HTR-8/SVneo (cell line): ENCODE data around the gene VRTN.
A peak's percentile ranks its signal among the peaks of the same experiment; 100 is the strongest.
"Not testable (repeated sequence)": the region's sequence is repeated elsewhere in the genome, so short reads cannot be mapped to it uniquely, and the experiment has no call there.

Experiments used
- DNase-seq: peaks from one replicate; pipeline ENCODE4 v3.0.0; 2011; ENCODE audit warnings: low spot score, mixed read lengths; ENCODE audit not compliant: insufficient read length
- FAIRE-seq: peaks from 2 replicates; lab custom pipeline; 2011; peaks lifted over from hg19 to GRCh38; lab: Jason Lieb, UNC

VRTN gene

DNA sequence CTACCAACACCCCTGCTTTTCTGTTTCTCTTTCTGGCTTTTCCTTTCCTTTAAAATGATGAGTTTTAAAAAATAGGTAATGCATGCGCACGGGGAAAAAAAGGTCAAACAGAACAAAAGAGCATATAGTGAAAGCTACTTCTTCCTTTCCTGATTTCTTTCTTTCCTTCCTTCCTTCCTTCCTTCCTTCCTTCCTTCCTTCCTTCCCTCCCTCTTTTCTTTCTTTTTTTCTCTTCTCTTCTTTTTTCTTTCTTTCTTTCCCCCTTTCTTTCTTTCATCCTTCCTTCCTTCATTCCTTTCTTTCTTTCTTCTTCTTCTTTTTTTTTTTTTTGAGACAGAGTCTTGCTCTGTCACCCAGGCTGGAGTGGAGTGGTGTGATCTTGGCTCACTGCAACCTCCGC, 42.2 kb downstream of the VRTN start:
- not testable (repeated sequence) for FAIRE-seq

DNA sequence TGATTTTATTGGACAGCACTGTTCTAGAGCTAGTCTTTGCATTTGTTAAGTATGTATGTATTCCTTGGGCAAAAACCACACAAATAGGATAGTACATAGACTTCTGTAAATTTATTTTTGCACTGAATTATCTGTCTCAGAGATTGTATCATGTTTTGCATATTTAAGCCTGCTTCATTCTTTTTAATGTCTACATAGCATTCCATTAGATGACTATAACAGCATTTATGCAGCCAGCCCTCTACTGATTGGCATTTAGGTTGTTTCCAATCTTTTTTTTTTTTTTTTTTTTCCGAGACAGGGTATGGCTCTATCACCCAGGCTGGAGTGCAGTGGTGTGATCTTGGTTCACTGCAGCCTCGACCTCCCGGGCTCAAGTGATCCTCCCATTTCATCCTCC, 43.2 kb downstream of the VRTN start:
- FAIRE-seq (no peak), DNase-seq (no peak)

More for the DNA sequence above, 42.2 kb downstream of the VRTN start:
- not testable (repeated sequence) for DNase-seq

DNA sequence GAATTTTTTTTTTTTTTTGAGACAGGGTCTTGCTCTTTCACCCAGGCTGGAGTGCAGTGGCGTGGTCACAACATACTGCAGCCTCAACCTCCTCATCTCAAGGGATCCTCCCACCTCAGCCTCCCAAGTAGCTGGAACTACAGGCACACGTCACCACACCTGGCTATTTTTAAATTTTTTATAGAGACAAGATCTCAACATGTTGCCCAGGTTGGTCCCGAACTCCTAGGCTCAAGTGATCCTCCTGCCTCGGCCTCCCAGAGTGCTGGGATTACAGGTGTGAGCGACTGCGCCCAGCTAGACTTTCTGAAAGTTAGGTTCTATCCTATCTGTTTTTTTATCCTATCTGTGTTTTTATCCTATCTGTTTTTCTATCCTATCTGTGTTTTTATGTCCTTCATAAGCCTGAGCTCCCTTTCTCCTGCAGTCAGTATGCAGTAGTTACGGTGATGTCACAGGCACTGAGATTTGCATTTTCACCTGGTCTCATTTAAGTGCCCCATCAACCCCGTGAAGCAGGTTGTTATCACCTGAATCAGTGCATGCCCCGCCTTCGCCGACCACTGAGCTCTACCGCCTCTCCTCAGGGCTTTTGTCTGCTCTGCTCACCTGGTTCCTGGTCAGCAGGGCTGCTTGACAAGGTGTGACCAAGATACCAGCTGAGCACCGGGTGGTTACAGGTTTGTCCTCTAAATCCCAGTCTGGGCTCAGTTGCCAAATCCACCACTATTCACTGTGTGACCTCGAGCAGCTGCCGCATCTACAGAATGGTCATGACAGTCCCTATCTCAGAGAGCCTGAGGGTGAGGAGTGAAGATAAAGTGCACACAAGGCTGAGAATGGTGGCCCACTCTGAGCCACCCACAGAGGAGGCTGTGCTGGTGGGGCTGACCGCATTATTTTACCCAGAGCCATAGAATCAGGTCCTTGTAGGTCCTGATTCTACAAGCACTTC, 44.6 kb downstream of the VRTN start:
- DNase-seq (no peak), FAIRE-seq (peak; percentile 65)

DNA sequence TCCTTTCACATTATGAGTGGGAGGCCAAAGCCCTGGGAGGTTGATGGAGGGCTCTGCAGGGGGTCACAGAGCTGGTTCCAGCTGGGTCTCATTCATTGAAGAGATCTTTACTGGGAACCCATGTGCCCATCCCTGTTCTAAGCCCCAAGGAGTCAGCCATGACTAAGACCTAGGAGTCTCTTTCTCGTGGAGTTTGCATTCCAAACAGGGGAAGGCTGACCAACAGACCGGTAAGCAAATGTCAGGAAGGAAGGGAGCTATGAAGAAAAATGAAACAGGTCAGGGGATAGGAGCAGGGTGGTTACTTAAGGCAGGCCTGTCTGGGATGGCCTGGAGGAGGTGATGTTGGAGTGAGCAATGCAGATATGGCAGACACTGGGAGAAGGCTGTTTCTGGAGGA, 46.3 kb downstream of the VRTN start:
- DNase-seq, result no peak
- FAIRE-seq, result peak; percentile 57

DNA sequence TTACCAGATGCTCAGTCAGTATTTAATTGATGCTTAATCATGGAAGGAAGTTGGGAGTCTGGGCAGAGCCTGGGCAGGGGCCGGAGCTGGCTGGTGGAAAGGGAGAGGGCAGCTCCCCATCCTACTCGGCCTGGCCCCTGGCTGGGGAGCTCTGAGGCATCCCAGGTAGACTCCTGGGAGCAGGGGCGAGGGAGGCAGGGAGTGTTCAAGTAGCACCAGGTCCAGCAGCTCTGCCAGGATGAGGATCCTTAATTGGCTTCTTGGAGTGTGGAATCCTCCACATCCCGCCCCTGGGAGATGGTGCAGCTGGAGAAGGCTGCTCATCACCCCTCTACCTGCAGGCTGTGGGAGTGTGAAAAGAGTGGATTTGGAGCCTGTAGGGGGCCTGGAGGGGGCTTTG, 46.8 kb downstream of the VRTN start:
- peak; percentile 4 for FAIRE-seq
- DNase-seq, result no peak

DNA sequence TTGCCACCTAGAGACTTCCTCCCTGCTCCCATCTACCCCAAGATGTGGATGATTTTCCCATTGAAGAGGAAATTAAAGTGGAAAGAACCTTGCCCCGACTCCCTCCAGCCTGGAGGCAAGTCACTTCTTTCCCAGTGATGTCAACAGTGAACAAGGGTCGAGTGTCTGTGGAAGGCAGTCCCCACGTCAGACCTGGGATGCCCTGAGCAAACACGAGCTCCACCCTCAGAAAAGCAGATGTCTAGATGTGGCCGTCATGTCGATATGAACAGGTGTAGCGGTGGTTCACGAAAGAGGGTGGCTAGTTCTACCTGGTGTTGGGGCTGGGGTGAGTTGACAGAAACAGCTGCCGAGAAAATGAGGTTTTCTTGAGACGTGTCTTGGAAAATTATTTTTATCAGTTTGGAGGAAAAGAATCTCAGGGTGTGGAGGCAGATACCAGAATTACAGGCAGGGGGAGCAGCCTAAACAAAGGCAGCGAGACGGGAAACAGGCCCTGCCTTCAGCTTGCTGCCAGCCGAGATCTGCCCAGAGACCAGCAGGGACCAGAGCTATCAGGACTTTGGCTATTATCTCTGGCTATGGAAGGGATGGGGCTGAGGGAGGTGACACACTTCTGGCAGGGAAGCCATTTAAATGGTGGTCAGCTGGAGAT, 51.9 kb downstream of the VRTN start:
- FAIRE-seq (peak; percentile 93), DNase-seq (no peak)

DNA sequence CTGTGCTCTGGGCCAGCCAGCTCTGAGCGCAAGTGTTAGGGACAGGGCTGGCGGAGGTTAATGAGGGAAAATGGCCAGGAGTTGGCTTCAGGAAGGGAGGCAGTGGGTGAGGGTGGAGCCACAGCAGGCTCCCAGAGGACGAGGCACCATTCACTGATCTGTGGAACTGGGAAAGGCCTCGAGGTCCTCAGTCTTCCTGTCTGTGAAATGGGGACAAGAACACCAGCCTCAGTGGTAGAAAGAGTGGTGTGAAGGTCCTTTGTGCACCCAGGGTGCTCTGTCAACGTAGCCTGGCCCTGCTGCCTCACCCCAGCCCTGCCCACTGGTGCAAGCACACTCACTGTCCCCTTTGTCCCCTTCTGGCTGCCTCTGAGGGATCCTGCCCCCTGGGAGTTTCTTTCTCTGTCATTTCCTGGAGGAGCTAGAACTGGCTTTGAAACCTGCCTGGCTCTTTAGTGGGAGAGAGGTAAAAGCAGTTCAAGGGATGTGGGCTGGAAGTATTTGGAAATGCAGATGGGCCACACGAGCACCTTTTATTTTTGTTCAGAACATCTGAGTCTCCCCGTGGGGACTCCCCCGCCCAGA, 52.7 kb downstream of the VRTN start:
- FAIRE-seq (peak; percentile 57), DNase-seq (no peak)

DNA sequence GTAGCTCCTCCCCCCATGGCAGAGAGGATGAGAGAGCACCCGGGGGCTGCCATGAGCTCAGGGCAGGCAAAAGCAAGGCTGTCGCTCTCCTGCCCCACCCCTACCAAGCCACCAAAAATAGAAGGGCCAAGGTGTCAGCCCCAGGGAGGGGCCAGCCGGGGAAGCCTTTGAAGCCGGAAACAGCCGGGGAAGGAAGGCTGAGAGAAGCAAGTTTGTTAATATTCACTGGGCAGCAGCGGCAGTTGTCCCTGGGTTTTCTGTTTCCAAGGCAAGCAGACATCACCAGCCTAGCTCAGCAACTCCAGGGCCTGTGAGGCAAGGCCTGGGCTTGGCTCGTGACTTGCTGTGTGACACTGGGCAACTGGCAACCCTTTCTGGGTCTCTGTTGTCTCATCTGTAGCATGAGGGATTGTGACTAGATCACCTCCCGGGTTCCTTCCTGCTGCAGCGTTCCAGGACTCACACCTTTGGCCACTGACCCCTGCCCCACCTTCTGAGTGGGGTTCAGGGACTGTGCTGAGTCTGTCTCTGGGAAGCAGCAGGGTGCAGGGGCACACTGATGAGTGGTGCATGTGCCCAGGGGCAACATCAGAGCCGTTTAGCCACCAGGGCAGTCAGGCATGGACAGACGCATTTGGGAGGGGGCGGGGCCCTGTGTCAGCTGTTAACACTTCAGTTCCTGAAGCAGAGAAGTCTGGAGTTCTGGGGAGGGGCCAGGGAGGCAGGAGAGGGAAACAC, 53.4 kb downstream of the VRTN start:
- FAIRE-seq (peak; percentile 55), DNase-seq (no peak)

DNA sequence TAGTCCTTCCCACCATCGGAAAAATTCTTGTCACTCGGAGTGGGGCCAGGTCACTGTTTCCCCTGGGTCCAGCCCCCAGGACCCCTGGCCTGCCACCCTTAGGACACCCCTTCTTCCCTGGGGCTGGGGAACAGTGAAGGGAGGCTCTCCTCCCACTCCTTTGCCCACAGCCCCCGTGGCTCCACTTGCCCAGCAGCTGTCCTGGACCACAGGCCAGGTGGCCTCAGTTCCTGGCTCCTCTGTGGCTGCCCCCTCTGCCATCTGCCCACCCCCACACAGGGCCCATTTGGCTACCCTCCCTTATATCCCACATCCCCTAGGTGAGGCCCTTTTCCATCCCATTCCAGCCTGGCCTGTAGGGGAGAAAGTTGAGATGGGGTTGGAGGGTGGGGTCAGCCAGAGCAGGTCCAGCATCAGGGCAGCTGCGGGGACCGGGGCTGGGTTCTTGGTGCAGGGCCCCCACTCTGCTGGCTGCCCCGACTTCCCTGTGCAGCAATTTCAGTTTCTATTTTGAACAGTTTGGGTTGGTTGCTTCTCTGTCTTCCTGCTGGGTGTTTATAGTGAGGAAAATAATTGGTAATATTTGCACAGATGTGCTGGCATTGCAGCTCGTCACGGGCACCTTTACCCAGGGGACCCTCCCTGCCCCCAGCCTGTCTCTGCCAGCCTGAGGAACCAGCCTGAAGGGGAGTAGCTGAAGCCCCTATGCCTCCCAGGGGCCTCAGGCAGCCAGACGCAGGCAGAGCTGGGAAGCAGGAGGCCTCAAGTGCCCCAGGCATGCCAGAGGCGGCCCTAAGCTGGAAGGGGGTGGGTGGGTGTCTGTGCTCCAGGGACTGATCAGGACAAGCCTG, 54.4 kb downstream of the VRTN start:
- DNase-seq (no peak), FAIRE-seq (peak; percentile 65)

DNA sequence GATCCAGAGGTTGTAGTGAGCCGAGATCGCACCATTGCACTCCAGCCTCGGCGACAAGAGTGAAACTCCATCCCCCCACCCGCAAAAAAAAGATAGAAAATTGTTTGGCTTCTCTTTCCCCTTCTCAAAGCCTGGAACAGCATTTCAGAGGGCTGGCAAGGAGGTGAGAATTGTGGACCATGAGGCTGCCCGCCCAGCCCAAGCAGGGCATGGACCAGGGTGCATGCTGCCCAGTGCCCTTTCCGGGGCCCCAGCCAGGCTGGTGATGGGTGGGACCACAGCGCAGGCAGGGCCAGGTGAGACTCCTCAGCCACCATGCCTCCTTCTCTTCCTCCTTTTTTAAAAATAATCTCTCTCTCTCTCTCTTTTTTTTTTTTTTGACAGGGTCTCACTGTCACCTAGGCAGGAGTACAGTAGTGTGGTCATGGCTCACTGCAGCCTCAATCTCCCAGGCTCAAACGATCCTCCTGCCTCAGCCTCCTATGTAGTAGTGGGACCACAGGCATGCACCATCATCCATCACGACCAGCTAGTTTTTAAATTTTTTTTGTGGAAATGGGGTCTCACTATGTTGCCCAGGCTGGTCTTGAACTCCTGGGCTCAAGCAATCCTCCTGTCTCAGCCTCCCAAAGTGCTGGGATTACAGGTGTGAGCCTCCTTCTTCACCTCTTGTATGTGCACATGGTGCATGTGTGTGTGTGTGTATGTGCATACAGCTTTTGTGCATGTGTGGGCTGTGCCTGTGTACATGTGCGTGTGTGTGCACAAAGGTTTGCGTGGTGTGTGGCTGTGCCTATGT, 55.5 kb downstream of the VRTN start:
- DNase-seq (no peak), FAIRE-seq (no peak)

DNA sequence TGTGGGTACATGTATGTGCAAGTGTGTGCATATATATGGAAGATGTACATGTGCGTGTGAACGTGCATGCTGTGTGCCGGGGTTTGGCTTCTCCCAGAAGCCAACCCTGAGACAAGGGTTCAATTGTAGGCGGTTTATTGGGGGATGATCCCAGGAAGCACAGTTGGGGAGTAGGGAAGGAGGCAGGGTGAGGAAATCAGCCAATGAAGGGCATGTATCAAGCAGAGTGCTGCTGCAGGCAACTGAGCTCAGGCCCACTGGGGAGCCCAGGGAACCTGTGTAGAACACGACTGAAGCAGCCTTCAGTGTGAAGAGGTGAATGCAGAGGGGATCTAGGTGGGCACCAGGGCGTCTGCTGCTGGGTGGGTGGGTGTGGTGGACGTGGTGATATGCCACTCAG, 56.2 kb downstream of the VRTN start:
- no peak for DNase-seq
- peak; percentile 98 for FAIRE-seq

DNA sequence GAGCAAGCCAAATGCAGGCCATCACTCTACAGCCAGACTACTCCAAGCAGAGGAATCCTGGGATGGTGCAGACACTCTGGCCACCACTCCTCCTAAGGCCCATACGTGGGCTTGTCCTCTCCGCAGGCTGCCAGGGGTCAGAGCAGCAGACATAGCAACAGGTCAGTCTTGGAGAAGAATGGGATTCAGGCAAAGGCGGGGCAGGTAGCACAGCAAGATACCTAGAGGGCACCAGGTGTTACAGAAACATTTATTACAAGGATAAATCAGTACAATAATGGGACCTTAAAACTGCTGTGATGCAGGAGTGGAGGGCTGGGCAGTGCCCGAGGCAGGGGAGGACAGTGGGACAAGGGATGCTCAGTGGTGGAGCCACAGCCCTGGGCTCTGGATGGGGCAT, 57.4 kb downstream of the VRTN start:
- DNase-seq (no peak), FAIRE-seq (peak; percentile 33)

DNA sequence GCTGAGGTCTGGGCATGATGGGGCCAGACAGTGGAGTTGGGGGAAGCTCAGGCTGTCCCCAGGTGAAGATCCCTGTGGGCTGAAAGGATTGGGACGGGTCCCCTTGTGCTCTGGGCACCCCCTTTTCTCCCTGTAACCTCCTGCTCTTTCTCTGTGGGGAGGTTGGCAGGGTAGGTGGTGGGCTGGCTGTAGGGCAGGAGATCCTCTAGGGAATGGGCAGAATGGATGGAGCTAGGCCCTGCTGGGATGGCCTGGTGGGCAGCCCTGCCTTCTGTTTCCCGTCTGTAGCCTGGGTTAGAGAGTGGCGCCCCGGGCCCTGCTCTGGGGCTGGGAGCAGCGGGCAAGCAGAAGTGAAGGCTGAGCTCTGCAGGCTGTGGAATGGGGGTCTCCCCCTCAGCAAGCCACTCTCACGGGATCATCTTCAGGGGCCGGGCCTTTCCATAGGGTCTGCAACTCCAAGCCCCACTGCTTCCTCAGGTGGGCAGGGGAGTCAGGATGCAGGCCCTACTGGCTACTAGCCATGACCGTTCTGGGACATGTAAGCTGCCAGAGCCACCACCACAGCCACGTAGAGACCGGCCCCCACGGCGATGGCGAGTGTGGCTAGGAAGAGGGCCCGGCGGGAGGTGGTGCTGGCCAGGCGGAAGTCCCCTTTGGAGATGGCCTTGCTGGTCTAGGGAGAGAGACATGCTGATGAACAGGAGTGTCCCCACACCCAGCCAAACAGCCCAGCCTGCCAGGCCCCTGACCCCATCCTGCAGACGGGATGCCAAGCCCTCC, 58.9 kb downstream of the VRTN start:
- DNase-seq, result no peak
- no peak for FAIRE-seq

DNA sequence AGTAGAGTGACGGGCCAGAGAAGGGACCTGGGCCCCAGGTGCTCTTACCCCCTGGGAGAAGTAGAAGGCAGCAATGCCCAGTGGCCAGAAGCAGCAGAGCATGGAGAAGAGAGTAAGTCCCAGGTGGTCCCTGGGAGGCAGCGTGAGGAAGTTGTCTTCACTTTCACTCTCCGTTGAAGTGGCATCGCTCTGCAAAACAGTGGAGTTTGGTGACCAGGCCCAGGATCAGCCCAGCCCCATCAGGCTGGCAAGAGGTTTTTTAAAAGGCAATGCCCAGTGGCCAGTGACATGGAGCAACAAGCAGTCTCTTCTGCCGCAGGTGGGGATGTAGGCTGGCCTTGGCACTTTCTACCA, 59.5 kb downstream of the VRTN start:
- FAIRE-seq (no peak), DNase-seq (no peak)

DNA sequence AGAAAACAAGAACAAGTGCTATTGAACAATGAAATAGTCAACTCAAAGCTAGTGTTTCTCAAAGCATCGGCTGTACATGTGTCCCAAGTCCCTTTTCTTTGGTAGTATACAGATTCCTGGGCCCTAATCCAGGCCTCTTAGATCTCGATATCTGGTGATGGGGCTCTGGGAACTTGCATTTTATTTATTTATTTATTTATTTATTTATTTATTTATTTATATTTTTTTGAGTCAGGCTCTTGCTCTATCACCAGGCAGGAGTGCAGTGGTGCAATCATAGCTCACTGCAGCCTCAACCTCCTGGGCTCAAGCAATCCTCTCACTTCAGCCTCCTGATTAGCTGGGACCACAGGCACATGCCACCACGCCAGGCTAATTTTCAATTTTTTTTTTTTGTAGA, 60.6 kb downstream of the VRTN start:
- DNase-seq, result no peak
- FAIRE-seq, result peak; percentile 54

DNA sequence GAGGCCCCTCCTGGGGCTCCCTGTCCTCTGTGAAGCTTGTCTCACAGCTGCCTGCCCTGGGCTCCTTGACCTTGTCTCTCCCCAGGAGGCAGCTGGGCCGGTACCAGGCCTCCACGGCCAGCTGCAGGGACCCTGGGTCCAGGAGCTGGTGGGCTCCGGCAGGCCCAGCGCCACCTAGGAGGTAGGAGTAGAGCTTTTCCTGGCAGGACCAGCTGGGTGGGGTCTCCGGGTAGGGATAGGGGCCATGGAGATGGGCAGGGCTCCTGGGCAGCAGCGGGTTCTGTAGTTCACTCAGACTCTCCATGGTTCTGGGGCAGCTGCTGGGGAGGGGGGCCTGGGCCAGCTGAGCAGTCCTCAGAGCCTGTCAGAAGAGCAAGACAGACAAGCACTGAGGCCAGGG, 61.2 kb downstream of the VRTN start:
- FAIRE-seq (no peak), DNase-seq (no peak)
